ENCODE results near the gene BLACAT1.

BLACAT1 gene

DNA sequence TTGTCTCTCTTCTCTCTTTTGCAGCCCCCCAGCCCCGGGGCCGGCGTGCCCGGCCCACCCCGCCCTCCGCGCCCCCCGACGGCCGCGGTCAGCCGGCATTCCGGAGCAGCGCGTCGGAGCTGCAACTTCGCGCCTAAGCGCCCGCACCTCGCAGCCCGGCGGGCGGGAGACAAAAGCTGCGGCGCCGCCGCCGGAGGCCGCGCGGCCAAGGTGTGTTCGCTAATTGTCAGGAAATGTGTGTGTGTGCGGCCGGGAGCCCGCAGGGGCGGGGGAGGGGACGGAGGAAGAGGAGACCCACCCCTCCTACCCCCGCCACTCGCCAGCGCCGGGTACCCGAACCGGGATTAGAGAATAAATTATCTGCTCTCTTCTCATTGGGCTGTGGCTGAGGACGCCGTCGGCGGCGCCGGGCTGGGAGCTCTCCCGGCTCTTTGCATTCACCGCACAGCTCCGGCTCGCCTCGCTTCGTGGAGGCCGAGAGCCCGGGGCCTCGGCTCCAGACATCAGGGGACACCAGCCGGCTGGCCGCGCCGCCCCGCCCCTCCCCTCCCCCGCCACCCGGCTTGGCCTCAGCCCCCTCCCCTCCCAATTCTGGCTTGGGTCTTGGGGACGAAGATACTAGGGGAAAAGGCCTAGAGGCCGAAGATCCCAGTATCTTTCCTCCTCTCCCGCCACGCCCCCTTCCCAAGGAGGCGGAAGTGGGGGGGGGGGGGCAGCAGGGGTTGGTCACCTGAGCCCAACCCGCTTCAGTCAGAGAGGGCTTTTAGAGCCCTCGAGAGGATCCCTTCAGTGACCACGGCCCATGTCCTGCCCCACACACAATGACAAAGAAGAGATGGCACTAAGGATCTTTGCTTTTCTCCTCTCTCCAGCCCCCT is 1.3 kb upstream of the BLACAT1 start:
- DNase-seq (ENCODE audit: low read depth, low spot score) = no peak
- H3K4me3 ChIP-seq (ENCODE audit: low read depth, low read length) = no peak overlapping the region
- in situ Hi-C loops (cut with HindIII; ENCODE audit: low sequenced_read_pairs) = no loop called here
- TF ChIP-seq, protein P1, sequence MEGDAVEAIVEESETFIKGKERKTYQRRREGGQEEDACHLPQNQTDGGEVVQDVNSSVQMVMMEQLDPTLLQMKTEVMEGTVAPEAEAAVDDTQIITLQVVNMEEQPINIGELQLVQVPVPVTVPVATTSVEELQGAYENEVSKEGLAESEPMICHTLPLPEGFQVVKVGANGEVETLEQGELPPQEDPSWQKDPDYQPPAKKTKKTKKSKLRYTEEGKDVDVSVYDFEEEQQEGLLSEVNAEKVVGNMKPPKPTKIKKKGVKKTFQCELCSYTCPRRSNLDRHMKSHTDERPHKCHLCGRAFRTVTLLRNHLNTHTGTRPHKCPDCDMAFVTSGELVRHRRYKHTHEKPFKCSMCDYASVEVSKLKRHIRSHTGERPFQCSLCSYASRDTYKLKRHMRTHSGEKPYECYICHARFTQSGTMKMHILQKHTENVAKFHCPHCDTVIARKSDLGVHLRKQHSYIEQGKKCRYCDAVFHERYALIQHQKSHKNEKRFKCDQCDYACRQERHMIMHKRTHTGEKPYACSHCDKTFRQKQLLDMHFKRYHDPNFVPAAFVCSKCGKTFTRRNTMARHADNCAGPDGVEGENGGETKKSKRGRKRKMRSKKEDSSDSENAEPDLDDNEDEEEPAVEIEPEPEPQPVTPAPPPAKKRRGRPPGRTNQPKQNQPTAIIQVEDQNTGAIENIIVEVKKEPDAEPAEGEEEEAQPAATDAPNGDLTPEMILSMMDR (IDR thresholded peaks at IDR 0.05; ENCODE audit: low read depth, low read length) = no peak

- in situ Hi-C loops (cut with HindIII; ENCODE audit: low sequenced_read_pairs) = no loop called here
- no peak overlapping the region for H3K4me3 ChIP-seq (ENCODE audit: low read depth, low read length)
These were observed 580 bp upstream of the BLACAT1 start for GRCh38 chr1:205456383-205456867.

GRCh38 chr1:205454903-205455335 is 926 bp downstream of the BLACAT1 start:
- DNase-seq (ENCODE audit: low read depth, low spot score) = no peak
- TF ChIP-seq, protein P1 (IDR thresholded peaks at IDR 0.05; ENCODE audit: low read depth, low read length) = no peak
- in situ Hi-C loops (cut with HindIII; ENCODE audit: low sequenced_read_pairs) = no loop called here
- H3K4me3 ChIP-seq (ENCODE audit: low read depth, low read length) = no peak overlapping the region

More at GRCh38 chr1:205456383-205456867, 580 bp upstream of the BLACAT1 start:
- no peak for DNase-seq (ENCODE audit: low read depth, low spot score)
- TF ChIP-seq, protein P1 (IDR thresholded peaks at IDR 0.05; ENCODE audit: low read depth, low read length) = no peak

GRCh38 chr1:205453466-205453865 is 2.4 kb downstream of the BLACAT1 start:
- no peak overlapping the region for H3K4me3 ChIP-seq (ENCODE audit: low read depth, low read length)
- TF ChIP-seq, protein P1 (IDR thresholded peaks at IDR 0.05; ENCODE audit: low read depth, low read length) = no peak
- DNase-seq (ENCODE audit: low read depth, low spot score) = no peak
- in situ Hi-C loops (cut with HindIII; ENCODE audit: low sequenced_read_pairs) = no loop called here

DNA sequence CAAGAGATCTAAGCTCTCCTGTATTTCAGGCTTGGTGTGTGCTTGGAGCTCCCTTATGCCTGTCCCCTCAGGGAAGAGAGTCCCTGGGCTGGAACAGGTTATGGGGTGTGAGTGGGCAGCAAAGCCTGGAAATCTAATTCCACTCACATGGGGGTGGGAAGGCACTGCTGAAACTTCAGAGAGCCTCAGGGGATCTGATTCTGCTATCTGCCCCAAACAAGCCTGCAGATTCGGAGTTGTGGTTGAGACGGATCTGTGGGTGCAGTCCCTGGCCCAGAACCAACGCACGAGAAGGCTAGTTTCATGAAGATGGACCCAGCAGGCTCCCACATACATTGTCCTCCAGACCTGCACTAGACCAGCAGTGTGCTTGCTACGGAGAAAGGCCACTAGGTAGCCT is 2.9 kb downstream of the BLACAT1 start:
- H3K4me3 ChIP-seq (ENCODE audit: low read depth, low read length) = no peak overlapping the region
- in situ Hi-C loops (cut with HindIII; ENCODE audit: low sequenced_read_pairs) = no loop called here
- TF ChIP-seq, protein P1 (IDR thresholded peaks at IDR 0.05; ENCODE audit: low read depth, low read length) = no peak
- DNase-seq (ENCODE audit: low read depth, low spot score) = no peak

GRCh38 chr1:205452364-205452763 is 3.5 kb downstream of the BLACAT1 start:
- TF ChIP-seq, protein P1 (IDR thresholded peaks at IDR 0.05; ENCODE audit: low read depth, low read length) = no peak
- H3K4me3 ChIP-seq (ENCODE audit: low read depth, low read length) = no peak overlapping the region

More at GRCh38 chr1:205452364-205452763, 3.5 kb downstream of the BLACAT1 start:
- DNase-seq (ENCODE audit: low read depth, low spot score) = no peak
- in situ Hi-C loops (cut with HindIII; ENCODE audit: low sequenced_read_pairs) = no loop called here
